K562 (cell line): ENCODE measurements around the gene RRAD. TPM values are rescaled to one million over a fixed set of nuclear protein-coding genes. Genes with fewer than 3 reads are reported as not detected.

Experiments used
- ARID3B ChIP-seq: fragments of 250-450 bp; sonication (Bioruptor Pico); IDR thresholded peaks from 2 replicates; pipeline ENCODE4 v1.4.0; 2020; ENCODE audit warnings: borderline replicate concordance
- DIDO1 ChIP-seq: fragments of 450-650 bp; IDR thresholded peaks from 2 replicates; pipeline ENCODE4 v1.6.1; 2016; ENCODE audit warnings: low read depth, missing biosample characterization, missing genetic modification characterization
- ELF2 ChIP-seq: fragments of 250-450 bp; sonication (Bioruptor Pico); IDR thresholded peaks from 2 replicates; pipeline ENCODE4 v1.5.0; 2021; ENCODE audit warnings: mild to moderate bottlenecking
- ESRRB ChIP-seq: fragments of 250-450 bp; sonication (Bioruptor Pico); IDR thresholded peaks from 2 replicates; pipeline ENCODE4 v1.5.0; 2020; ENCODE audit warnings: mild to moderate bottlenecking, moderate library complexity, borderline replicate concordance
- ETV6 ChIP-seq, 3 experiments: fragments of 150-350 bp in 1 of 3; sonication (generic) in 1 of 3; formaldehyde crosslinking in 1 of 3; IDR thresholded peaks; 2 replicates each; pipeline versions ENCODE4 v1.6.1 to v1.8.0; 2014 to 2022; ENCODE audit warnings: borderline replicate concordance in 2 of 3, low read depth in 2 of 3, antibody characterized with exemption in 1 of 3, low read length in 1 of 3, mild to moderate bottlenecking in 1 of 3, missing genetic modification reagents in 1 of 3
- HDAC1 ChIP-seq, 2 experiments: fragments of 450-650 bp; IDR thresholded peaks; 2 replicates each; pipeline ENCODE4 v1.6.1; 2016 to 2017; ENCODE audit warnings: inconsistent platforms in 1 of 2, mild to moderate bottlenecking in 1 of 2, moderate library complexity in 1 of 2
- KLF13 ChIP-seq: fragments of 450-650 bp; IDR thresholded peaks from 2 replicates; pipeline ENCODE4 v1.6.1; 2016; ENCODE audit warnings: missing genetic modification characterization, low read depth, mild to moderate bottlenecking, missing compliant biosample characterization, moderate library complexity, borderline replicate concordance
- KLF6 ChIP-seq: fragments of 250-450 bp; sonication (Bioruptor Pico); IDR thresholded peaks from 2 replicates; pipeline ENCODE4 v1.4.0; 2020; ENCODE audit warnings: mild to moderate bottlenecking, moderate library complexity, borderline replicate concordance
- MBD2 ChIP-seq: sonication (generic); IDR thresholded peaks from 2 replicates; pipeline ENCODE4 v1.6.1; 2016; ENCODE audit warnings: low read depth, borderline replicate concordance
- NCOA2 ChIP-seq, 2 experiments: fragments of 450-650 bp; IDR thresholded peaks; 2 replicates each; pipeline ENCODE4 v1.6.1; 2018; ENCODE audit warnings: mild to moderate bottlenecking in 2 of 2, moderate library complexity in 1 of 2; ENCODE audit not compliant: partially characterized antibody in 2 of 2
- NCOR1 ChIP-seq: fragments of 450-650 bp; IDR thresholded peaks from 2 replicates; pipeline ENCODE4 v1.6.1; 2016; ENCODE audit warnings: mild to moderate bottlenecking, moderate library complexity
- NFATC3 ChIP-seq: fragments of 450-650 bp; IDR thresholded peaks from 2 replicates; pipeline ENCODE4 v1.6.1; 2017; ENCODE audit warnings: mild to moderate bottlenecking
- SETDB1 ChIP-seq: IDR thresholded peaks from one replicate; pipeline ENCODE4 v1.6.1; 2012; ENCODE audit warnings: low read length, control low read depth, inconsistent platforms
- SMAD4 ChIP-seq: fragments of 250-450 bp; sonication (Bioruptor Pico); conservative IDR thresholded peaks from 2 replicates; pipeline ENCODE4 v1.8.0; 2021; ENCODE audit warnings: inconsistent platforms, mild to moderate bottlenecking, moderate library complexity
- SPI1 ChIP-seq: IDR thresholded peaks from 2 replicates; pipeline ENCODE4 v1.6.1; 2011; ENCODE audit warnings: low read depth, low read length, control low read depth, borderline replicate concordance
- SRSF7 ChIP-seq: fragments of 200-400 bp; formaldehyde crosslinking; optimal IDR thresholded peaks from 2 replicates; pipeline ENCODE3; 2017; ENCODE audit warnings: mild to moderate bottlenecking, low read depth, low read length
- TAF7 ChIP-seq: fragments of 450-650 bp; IDR thresholded peaks from 2 replicates; pipeline ENCODE4 v1.6.1; 2016; ENCODE audit warnings: missing genetic modification characterization, missing compliant biosample characterization
- TBP ChIP-seq: optimal IDR thresholded peaks from 2 replicates; pipeline ENCODE3; 2011; ENCODE audit warnings: low read depth, low read length, improper control_type of control experiment
- TGIF2 ChIP-seq: sonication (generic); formaldehyde crosslinking; IDR thresholded peaks from 2 replicates; pipeline ENCODE4 v1.8.1; 2022; ENCODE audit warnings: mild to moderate bottlenecking, missing genetic modification reagents, moderate library complexity
- U2AF1 ChIP-seq: fragments of 200-400 bp; formaldehyde crosslinking; optimal IDR thresholded peaks from 2 replicates; pipeline ENCODE3; 2017; ENCODE audit warnings: mild to moderate bottlenecking, low read depth, low read length, moderate library complexity
- ZNF146 ChIP-seq: IDR thresholded peaks from one replicate; pipeline ENCODE4 v1.6.1; 2018; ENCODE audit warnings: missing compliant biosample characterization; ENCODE audit not compliant: unreplicated experiment
- ZNF174 ChIP-seq: fragments of 250-450 bp; sonication (Bioruptor Pico); IDR thresholded peaks from 2 replicates; pipeline ENCODE4 v1.4.0; 2020; ENCODE audit warnings: mild to moderate bottlenecking
- polyA plus RNA-seq, 8 experiments: library from polyadenylated mRNA; depleted of rRNA in 4 of 8; stranded (reverse) in 5 of 8; unstranded in 3 of 8; fragments of >200 nt; fragmentation: Nextera tagmentation in 2 of 8; fragmentation: Illumina TruSeq in 1 of 8; extraction: Ambion mirVana in 2 of 8; extraction: Trizol in 1 of 8; gene quantifications; 2 replicates each; pipeline versions ENCODE4 v1.2.1 to v1.2.3, GENCODE V29; 2011 to 2014; ENCODE audit warnings: inconsistent platforms in 1 of 8, missing spikeins in 1 of 8
- total RNA-seq, 7 experiments: library from RNA; depleted of rRNA in 6 of 7; stranded (reverse); fragments of >200 nt in 6 of 7; fragmentation: Illumina TruSeq in 2 of 7; extraction: Trizol in 2 of 7; gene quantifications; 2 replicates each; pipeline versions ENCODE4 v1.2.1 to v1.2.3, GENCODE V29; 2011 to 2021; ENCODE audit warnings: low replicate concordance in 1 of 7

Gene RRAD
- total and polyA plus RNA-seq, 9 of the 15 experiments (the other 6 are each of a cell fraction or from before 2014, with no cell fraction given): 0.09 to 0.20 (median 0.13) TPM; not detected in 5

GRCh38 chr16:66899945-66900710 lies 25.2 kb downstream of the RRAD start (continued):
- no peak for TF ChIP-seq SETDB1
- TF ChIP-seq SPI1: no peak
- TF ChIP-seq ZNF174 (CRISPR knock-in tag): no peak
- TF ChIP-seq SMAD4 (CRISPR knock-in tag): peak; percentile 61; the same call in 1 of the 2 replicates
- no peak for TF ChIP-seq TGIF2 (CRISPR knock-in tag)
- no peak for TF ChIP-seq ELF2 (CRISPR knock-in tag)
- peak; percentile 69; the same call in 1 of the 2 replicates for TF ChIP-seq KLF13
- TF ChIP-seq NCOR1: peak; percentile 75
- TF ChIP-seq ARID3B (CRISPR knock-in tag): no peak
- TF ChIP-seq NFATC3: no peak
- no peak for TF ChIP-seq KLF6 (CRISPR knock-in tag)
- no peak for TF ChIP-seq TAF7 (tag)
- TF ChIP-seq U2AF1: no peak
- TF ChIP-seq ETV6 (IDR thresholded peaks at IDR 0.05; ENCODE audit: borderline replicate concordance in 1 of 2, low read depth in 2 of 2, low read length in 1 of 2): no peak
- no peak for TF ChIP-seq ETV6 (CRISPR knock-in tag; IDR thresholded peaks at IDR 0.05; ENCODE audit: borderline replicate concordance)
- no peak for TF ChIP-seq ZNF146
- no peak for TF ChIP-seq SRSF7
- TF ChIP-seq TBP: peak; percentile 90
- TF ChIP-seq NCOA2 (IDR thresholded peaks at IDR 0.05; ENCODE audit: partially characterized antibody in 2 of 2): no peak
- peak; percentile 51; the same call in 1 of the 2 replicates for TF ChIP-seq MBD2
- no peak for TF ChIP-seq ESRRB (CRISPR knock-in tag)
- TF ChIP-seq DIDO1: no peak
- TF ChIP-seq HDAC1 (IDR thresholded peaks at IDR 0.05): no peak
